GM23248 (cell line): ENCODE measurements around the gene MAGI1.

Experiments used
- EZH2 ChIP-seq: fragments of 200-600 bp; sonication (generic); IDR thresholded peaks from 2 replicates; pipeline ENCODE4 v1.6.1; 2018; ENCODE audit warnings: antibody characterized with exemption, mild to moderate bottlenecking; ENCODE audit not compliant: insufficient read depth, poor library complexity, severe bottlenecking
- EZH2phosphoT487 ChIP-seq: fragments of 200-600 bp; sonication (generic); IDR thresholded peaks from 2 replicates; pipeline ENCODE4 v1.6.1; 2018; ENCODE audit warnings: antibody characterized with exemption, moderate library complexity, mild to moderate bottlenecking, low read depth; ENCODE audit not compliant: insufficient read depth

- no peak for TF ChIP-seq EZH2
- TF ChIP-seq EZH2phosphoT487 = no peak
Observed at GRCh38 chr3:65986285-65986684, 52.4 kb downstream of the MAGI1 start.
